SU-DHL-6 (cell line): ENCODE measurements around the gene FRRS1L.

Source experiments
- H2AFZ ChIP-seq: fragments of 200-600 bp; sonication (generic); 2 replicates; pipeline ENCODE4 v1.6.1; 2014; ENCODE audit warnings: low read depth, mild to moderate bottlenecking, moderate library complexity, mixed read lengths, antibody characterized with exemption, low read length; ENCODE audit not compliant: severe bottlenecking
- H3F3A ChIP-seq: fragments of 200-600 bp; shearing (Covaris generic); 2 replicates; pipeline ENCODE4 v1.6.0; 2016; ENCODE audit warnings: antibody characterized with exemption, mild to moderate bottlenecking; ENCODE audit not compliant: insufficient read depth
- H3K27ac ChIP-seq: fragments of 200-600 bp; sonication (generic); 2 replicates; pipeline ENCODE4 v1.5.1; 2016; ENCODE audit warnings: low read depth, mild to moderate bottlenecking, low read length, moderate library complexity, mixed read lengths
- H3K27me3 ChIP-seq: fragments of 200-600 bp; sonication (generic), shearing (Covaris generic); 2 replicates; pipeline ENCODE4 v1.6.0; 2014; ENCODE audit warnings: mild to moderate bottlenecking, low read length
- H3K36me3 ChIP-seq: fragments of 200-600 bp; sonication (generic); 2 replicates; pipeline ENCODE4 v1.6.1; 2014; ENCODE audit warnings: mild to moderate bottlenecking, low read length, mixed read lengths
- H3K4me2 ChIP-seq: fragments of 300-600, 200-600 bp; shearing (Covaris generic), sonication (generic); 2 replicates; pipeline ENCODE4 v1.6.0; 2014; ENCODE audit warnings: low read length, low read depth, mild to moderate bottlenecking; ENCODE audit not compliant: poor library complexity, severe bottlenecking
- H3K4me3 ChIP-seq: fragments of 200-600 bp; sonication (generic); 2 replicates; pipeline ENCODE4 v1.5.1; 2014; ENCODE audit warnings: antibody characterized with exemption, low read length, mild to moderate bottlenecking, mixed read lengths; ENCODE audit not compliant: insufficient read depth, poor library complexity, severe bottlenecking
- H3K79me2 ChIP-seq: fragments of 200-600 bp; sonication (generic); 2 replicates; pipeline ENCODE4 v1.6.1; 2014; ENCODE audit warnings: mild to moderate bottlenecking, low read length, moderate library complexity; ENCODE audit not compliant: insufficient read depth
- H3K9ac ChIP-seq: fragments of 200-600 bp; sonication (generic); 2 replicates; pipeline ENCODE4 v1.7.0; 2014; ENCODE audit warnings: mild to moderate bottlenecking, low read length
- H3K9me2 ChIP-seq: fragments of 200-600 bp; sonication (generic); replicated peaks from 2 replicates; pipeline ENCODE4 v1.6.1; 2014; ENCODE audit warnings: low read length; ENCODE audit not compliant: insufficient read depth
- H3K9me3 ChIP-seq: fragments of 200-600 bp; sonication (generic); 2 replicates; pipeline ENCODE4 v1.6.1; 2014; ENCODE audit warnings: low read length, mixed read lengths; ENCODE audit not compliant: insufficient read depth
- H4K20me1 ChIP-seq: fragments of 200-600 bp; sonication (generic); 2 replicates; pipeline ENCODE4 v1.6.1; 2014; ENCODE audit warnings: low read depth, mild to moderate bottlenecking, antibody characterized with exemption, low read length, moderate library complexity, mixed read lengths
- CTCF ChIP-seq: fragments of 200-600 bp; sonication (generic); IDR thresholded peaks from one replicate; pipeline ENCODE4 v1.5.1; 2017; ENCODE audit warnings: antibody characterized with exemption, mild to moderate bottlenecking, low read length, moderate library complexity; ENCODE audit not compliant: insufficient read depth, poor library complexity, severe bottlenecking
- EZH2phosphoT487 ChIP-seq: fragments of 200-600 bp; sonication (generic), shearing (Covaris generic); conservative IDR thresholded peaks from 2 replicates; pipeline ENCODE4 v1.6.1; 2018; ENCODE audit warnings: mild to moderate bottlenecking, antibody characterized with exemption, low read length, moderate library complexity, mixed read lengths

The FRRS1L gene

DNA sequence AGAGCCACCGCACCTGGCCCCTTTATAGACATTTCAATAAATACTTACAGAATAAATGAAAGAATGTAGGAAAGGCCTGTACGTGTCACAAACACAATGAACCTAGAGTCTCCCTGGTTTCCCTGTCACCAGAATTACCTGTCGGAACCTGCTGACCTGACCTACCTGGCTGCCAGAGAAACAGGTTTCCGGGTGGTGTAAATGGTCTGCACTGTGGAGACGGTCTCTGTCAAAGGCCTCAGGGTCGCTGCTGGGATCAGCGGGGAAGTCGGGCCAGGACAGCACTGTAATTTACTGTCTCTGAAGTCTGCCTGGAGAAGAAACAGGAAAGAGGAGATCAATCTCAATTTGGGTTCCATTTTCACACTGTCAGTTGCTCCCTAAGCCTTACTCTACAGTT is 9.3 kb upstream of the FRRS1L start:
- Histone ChIP-seq H4K20me1 (no peaks in the 10 kb centered on the region), H3K79me2 (no peaks in the 10 kb centered on the region), H3K27me3 (no peaks in the 10 kb centered on the region), H3F3A (no peaks in the 10 kb centered on the region), H3K4me3 (no peak overlapping the region), H3K9ac (no peak overlapping the region), H2AFZ (no peak overlapping the region), H3K4me2 (no peak overlapping the region), H3K27ac (no peak overlapping the region), H3K36me3 (no peaks in the 10 kb centered on the region), H3K9me3 (no peaks in the 10 kb centered on the region), H3K9me2 (no peaks in the 10 kb centered on the region)
- no peak for TF ChIP-seq EZH2phosphoT487

DNA sequence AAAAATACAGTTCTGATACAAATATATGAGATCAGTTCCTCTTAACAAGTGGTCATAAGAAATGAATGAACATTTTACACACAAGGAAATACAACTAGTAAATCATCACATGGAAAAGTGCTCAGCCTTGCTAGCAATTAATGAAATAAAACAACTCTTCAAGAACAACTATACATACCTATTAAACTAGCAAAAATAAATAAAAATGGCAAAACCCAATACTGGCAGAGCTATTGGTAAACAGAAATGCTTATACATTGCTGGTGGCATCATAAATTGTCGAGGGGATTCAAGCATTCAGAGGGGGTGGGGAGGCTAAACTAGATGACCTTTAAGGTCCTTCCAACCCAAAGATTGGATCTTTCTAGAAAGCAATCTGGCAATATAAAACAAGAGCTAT is 5.9 kb upstream of the FRRS1L start:
- no peak overlapping the region for H3K9ac ChIP-seq
- no peak overlapping the region for H3K4me3 ChIP-seq
- H4K20me1 ChIP-seq = no peaks in the 10 kb centered on the region
- TF ChIP-seq CTCF (no peak), EZH2phosphoT487 (no peak)
- H3K9me2 ChIP-seq = no peaks in the 10 kb centered on the region
- no peaks in the 10 kb centered on the region for H3F3A ChIP-seq
- H3K27me3 ChIP-seq = no peaks in the 10 kb centered on the region
- no peaks in the 10 kb centered on the region for H3K79me2 ChIP-seq
- no peaks in the 10 kb centered on the region for H3K9me3 ChIP-seq
- no peaks in the 10 kb centered on the region for H3K36me3 ChIP-seq
- H3K4me2 ChIP-seq = no peak overlapping the region
- no peak overlapping the region for H3K27ac ChIP-seq
- no peak overlapping the region for H2AFZ ChIP-seq

GRCh38 chr9:109171926-109172325 is 4.9 kb upstream of the FRRS1L start:
- Histone ChIP-seq H3K4me2 (no peak overlapping the region), H3K9me3 (no peaks in the 10 kb centered on the region), H3K79me2 (no peaks in the 10 kb centered on the region), H3F3A (no peaks in the 10 kb centered on the region), H3K4me3 (no peak overlapping the region), H3K36me3 (no peaks in the 10 kb centered on the region), H3K27me3 (no peaks in the 10 kb centered on the region), H3K9ac (no peak overlapping the region), H3K27ac (no peak overlapping the region), H3K9me2 (no peaks in the 10 kb centered on the region), H2AFZ (no peak overlapping the region), H4K20me1 (no peaks in the 10 kb centered on the region)
- TF ChIP-seq EZH2phosphoT487 (no peak), CTCF (no peak)

- H4K20me1 ChIP-seq = no peaks in the 10 kb centered on the region
- TF ChIP-seq CTCF = no peak
- TF ChIP-seq EZH2phosphoT487 = no peak
These were observed 1.1 kb upstream of the FRRS1L start for GRCh38 chr9:109168170-109168569.

More at GRCh38 chr9:109168170-109168569, 1.1 kb upstream of the FRRS1L start:
- H3K27me3 ChIP-seq = no peaks in the 10 kb centered on the region
- no peak overlapping the region for H2AFZ ChIP-seq
- no peaks in the 10 kb centered on the region for H3K9me3 ChIP-seq
- no peak overlapping the region for H3K27ac ChIP-seq
- H3K4me2 ChIP-seq = no peak overlapping the region
- H3K4me3 ChIP-seq = no peak overlapping the region
- no peaks in the 10 kb centered on the region for H3K36me3 ChIP-seq
- no peak overlapping the region for H3K9ac ChIP-seq
- H3K79me2 ChIP-seq = no peaks in the 10 kb centered on the region
- H3F3A ChIP-seq = no peaks in the 10 kb centered on the region
- H3K9me2 ChIP-seq = no peaks in the 10 kb centered on the region
